ENCODE data around the gene DDX31.

DNA sequence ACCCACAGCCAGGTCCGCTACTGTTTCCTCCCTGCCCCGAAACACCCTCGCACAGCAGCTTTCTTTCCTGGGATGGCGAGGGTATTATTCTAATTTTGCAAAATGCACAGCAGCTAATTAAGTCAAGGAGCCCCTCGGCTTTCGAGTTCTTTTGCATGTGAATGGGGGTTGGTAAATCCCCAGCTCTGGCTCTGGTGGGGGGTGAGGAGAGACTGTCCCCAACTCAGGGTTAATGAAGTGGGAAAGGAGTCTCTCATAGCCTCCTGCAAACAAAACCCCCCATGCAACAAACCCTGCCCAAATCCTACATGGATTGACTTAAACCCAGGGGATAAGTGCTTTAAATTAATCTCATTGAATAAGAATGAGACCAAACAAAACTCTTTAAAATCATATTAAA lies 78.5 kb downstream of the DDX31 start:
- TF ChIP-seq, protein P1, sequence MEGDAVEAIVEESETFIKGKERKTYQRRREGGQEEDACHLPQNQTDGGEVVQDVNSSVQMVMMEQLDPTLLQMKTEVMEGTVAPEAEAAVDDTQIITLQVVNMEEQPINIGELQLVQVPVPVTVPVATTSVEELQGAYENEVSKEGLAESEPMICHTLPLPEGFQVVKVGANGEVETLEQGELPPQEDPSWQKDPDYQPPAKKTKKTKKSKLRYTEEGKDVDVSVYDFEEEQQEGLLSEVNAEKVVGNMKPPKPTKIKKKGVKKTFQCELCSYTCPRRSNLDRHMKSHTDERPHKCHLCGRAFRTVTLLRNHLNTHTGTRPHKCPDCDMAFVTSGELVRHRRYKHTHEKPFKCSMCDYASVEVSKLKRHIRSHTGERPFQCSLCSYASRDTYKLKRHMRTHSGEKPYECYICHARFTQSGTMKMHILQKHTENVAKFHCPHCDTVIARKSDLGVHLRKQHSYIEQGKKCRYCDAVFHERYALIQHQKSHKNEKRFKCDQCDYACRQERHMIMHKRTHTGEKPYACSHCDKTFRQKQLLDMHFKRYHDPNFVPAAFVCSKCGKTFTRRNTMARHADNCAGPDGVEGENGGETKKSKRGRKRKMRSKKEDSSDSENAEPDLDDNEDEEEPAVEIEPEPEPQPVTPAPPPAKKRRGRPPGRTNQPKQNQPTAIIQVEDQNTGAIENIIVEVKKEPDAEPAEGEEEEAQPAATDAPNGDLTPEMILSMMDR (IDR thresholded peaks at IDR 0.05) = no peak
- no peak for TF ChIP-seq EZH2 (IDR thresholded peaks at IDR 0.05; ENCODE audit: borderline replicate concordance, insufficient read depth, low read depth, low read length, poor library complexity, severe bottlenecking)
